Body of pancreas (tissue), 4 donors: ENCODE measurements around the gene SNX3.

Experiments
- POLR2A ChIP-seq, 3 donors: fragments of 450-650 bp; IDR thresholded peaks; one replicate each; pipeline ENCODE4 v1.6.1; 2016; ENCODE audit warnings: antibody characterized with exemption in 3 of 3, mild to moderate bottlenecking in 2 of 3
- TF ChIP-seq, protein P1 (sequence below), 7 experiments: fragments of 450-650 bp in 4 of 7; fragments of 200-600 bp in 3 of 7; sonication (generic) in 3 of 7; IDR thresholded peaks; one replicate each; pipeline ENCODE4 v1.5.1; 2016 to 2019; ENCODE audit warnings: antibody characterized with exemption in 7 of 7

DNA sequence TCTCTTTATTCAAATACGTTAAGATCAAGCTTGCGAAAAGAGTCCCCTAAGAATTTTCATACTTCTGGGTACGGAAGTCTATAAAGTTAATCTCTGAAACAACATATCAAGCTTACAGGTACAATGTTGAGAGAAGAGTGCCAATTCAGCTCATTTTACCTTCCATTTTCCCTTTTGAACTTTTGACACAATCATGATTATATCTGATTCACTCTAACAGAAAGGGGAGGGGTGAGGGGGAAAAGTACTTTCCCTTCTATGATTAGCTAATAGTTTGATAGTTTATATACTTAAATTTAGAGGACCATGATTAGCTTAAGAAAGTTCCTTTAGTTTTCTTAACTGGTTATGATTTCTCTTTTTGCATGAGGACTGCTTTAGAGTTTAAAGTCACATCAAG is 33.5 kb downstream of the SNX3 start:
- TF ChIP-seq, protein P1, sequence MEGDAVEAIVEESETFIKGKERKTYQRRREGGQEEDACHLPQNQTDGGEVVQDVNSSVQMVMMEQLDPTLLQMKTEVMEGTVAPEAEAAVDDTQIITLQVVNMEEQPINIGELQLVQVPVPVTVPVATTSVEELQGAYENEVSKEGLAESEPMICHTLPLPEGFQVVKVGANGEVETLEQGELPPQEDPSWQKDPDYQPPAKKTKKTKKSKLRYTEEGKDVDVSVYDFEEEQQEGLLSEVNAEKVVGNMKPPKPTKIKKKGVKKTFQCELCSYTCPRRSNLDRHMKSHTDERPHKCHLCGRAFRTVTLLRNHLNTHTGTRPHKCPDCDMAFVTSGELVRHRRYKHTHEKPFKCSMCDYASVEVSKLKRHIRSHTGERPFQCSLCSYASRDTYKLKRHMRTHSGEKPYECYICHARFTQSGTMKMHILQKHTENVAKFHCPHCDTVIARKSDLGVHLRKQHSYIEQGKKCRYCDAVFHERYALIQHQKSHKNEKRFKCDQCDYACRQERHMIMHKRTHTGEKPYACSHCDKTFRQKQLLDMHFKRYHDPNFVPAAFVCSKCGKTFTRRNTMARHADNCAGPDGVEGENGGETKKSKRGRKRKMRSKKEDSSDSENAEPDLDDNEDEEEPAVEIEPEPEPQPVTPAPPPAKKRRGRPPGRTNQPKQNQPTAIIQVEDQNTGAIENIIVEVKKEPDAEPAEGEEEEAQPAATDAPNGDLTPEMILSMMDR (IDR thresholded peaks at IDR 0.05): no peak
- no peak for TF ChIP-seq POLR2A (IDR thresholded peaks at IDR 0.05)
